ENCODE results near the gene PKD2.
"Not testable (repeated sequence)": the region's sequence is repeated elsewhere in the genome, so short reads cannot be mapped to it uniquely, and the experiment has no call there.

Gene PKD2

DNA sequence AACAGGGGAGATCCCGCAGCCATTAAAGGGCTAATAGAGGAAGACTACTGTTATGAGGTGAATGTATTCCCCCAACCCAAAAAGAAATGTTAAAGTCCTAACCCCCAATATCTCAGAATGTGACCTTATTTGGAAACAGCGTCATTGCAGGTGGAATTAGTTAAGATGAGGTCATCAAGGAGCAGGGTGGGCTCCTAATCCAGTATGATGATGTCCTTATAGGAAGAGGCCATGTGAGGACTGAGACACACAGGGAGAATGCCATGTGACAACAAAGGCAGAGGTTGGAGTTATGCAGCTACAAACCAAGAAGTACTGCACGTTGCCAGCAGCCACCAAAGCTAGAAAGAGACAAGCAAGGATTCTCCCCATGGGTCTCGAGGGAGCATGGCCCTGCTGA is 17.7 kb upstream of the PKD2 start:
- DNase-seq, result no peak

- no peak for DNase-seq
These were observed 12.0 kb upstream of the PKD2 start for GRCh38 chr4:87995435-87995834.

DNA sequence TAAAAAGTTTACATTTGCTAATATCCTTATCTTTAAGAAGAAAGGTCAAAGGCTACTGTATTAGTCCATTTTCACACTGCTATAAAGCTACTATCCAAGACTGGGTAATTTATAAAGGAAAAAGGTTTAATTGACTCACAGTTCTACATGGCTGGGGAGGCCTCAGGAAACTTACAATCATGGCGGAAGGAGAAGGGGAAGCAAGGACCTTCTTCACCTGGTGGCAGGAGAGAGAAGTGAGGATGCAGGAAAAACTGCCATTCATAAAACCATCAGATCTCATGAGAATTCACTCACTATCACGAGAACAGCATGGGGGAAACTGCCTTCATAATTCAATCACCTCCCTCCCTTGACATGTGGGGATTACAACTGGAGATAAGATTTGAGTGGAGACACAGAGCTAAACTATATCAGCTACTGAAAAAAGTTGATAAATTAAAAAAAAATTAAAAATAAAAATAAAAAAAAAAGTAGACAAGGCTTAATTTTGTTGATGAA is 8.2 kb upstream of the PKD2 start:
- not testable (repeated sequence) for DNase-seq

GRCh38 chr4:88001871-88002270 is 5.6 kb upstream of the PKD2 start:
- DNase-seq, result no peak

DNA sequence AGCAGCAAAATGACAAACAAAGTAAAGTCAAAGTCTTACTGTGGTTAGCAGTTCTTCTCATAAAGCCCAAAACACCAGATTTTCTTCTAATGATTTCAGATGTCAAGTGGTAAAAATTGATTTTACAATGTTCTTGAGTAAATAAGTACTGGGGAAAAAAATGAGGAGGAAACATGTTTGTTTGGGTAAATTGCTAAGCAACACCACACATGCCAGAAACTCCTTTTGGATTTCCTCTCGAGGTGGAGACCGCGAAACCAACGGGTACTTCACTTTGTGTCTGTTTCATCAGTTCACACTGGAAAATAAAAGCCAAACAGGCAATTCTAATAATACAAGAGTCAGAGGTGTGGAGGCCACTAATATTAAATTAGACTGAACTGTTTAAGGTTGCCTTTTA is 4.6 kb upstream of the PKD2 start:
- peak; percentile 5 for DNase-seq

DNA sequence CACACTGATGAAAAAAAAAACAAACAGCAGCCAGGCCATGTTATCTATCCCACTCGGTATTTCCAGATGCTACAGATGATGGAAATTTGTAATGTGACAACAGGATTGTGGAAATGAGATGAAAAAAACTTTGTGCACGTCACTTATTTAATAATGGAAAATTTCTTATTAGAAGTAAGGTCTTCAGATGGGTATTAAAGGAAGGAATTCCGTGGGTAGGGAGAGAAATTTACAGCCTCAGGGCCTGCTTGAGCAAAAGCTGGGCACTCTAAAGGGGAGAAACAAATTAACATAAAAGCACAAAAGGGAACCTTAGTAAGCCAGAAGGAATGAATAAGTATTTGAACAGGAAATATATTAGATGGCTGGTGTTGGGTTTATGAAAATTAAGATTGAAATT is 4.2 kb upstream of the PKD2 start:
- no peak for DNase-seq

GRCh38 chr4:88005076-88005475 is 2.4 kb upstream of the PKD2 start:
- no peak for DNase-seq

GRCh38 chr4:88005946-88006345 is 1.5 kb upstream of the PKD2 start:
- no peak for DNase-seq

DNA sequence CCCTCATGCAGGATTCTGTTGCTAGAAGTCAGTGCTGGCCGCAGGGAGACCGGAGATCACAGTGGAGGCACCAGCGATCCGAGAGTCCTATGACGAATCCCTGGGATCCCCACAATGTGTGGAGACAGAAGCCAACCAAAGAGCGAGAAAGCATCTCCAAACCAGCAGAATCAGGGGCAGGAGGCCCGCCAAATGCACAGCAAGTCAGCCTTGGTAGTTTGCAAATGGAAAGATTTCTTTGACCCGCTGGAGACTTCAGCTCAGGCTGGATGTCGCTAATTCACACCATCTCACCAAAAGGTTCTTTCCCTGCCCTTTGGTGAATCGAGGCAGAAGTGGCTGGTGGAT is 505 bp upstream of the PKD2 start:
- DNase-seq, result no peak

- peak; percentile 0 for DNase-seq
These were observed 797 bp downstream of the PKD2 start for GRCh38 chr4:88008122-88008742.

DNA sequence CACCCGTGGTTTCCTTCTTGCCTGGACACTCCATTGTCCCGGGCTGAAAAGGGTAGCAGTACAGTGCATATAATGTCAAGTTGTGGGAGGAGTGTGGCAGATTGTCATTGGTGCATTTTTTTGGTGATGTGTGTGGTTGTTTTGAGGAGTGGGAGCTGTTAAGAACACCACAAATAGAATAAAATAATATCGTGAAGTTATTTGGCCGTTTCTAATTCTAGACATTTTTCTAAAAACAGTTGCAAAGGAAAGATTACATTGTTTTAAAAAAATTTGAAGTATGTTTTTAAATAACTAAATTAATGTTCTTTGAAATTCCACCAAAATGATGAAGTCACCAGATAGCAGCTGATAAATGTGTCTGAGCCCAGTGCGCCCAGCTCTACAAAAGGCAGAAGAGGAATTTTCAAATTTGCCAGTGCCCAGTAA is 1.3 kb downstream of the PKD2 start:
- DNase-seq, result no peak

GRCh38 chr4:88009871-88010270 is 2.4 kb downstream of the PKD2 start:
- DNase-seq, result no peak

DNA sequence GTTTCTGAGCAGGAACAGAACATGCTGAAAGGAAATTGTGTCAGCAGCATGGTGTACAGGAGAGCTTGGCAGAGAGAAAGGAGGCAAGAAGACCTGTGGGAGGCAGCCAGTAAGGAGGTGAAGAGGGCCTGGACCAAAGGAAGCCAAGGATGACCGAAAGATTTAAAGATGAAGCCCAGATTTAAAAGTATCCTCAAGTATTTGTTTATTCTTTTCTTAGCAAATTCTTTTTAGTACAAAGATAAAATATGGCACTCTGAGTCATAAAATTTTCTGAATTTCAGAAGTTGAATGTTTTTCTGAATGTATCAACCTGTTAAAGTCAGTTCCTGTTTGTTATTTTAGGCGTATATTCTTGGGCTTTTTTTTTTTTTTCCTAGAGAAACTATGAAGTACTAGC is 3.5 kb downstream of the PKD2 start:
- no peak for DNase-seq

GRCh38 chr4:88012647-88013046 is 5.2 kb downstream of the PKD2 start:
- DNase-seq, result no peak

DNA sequence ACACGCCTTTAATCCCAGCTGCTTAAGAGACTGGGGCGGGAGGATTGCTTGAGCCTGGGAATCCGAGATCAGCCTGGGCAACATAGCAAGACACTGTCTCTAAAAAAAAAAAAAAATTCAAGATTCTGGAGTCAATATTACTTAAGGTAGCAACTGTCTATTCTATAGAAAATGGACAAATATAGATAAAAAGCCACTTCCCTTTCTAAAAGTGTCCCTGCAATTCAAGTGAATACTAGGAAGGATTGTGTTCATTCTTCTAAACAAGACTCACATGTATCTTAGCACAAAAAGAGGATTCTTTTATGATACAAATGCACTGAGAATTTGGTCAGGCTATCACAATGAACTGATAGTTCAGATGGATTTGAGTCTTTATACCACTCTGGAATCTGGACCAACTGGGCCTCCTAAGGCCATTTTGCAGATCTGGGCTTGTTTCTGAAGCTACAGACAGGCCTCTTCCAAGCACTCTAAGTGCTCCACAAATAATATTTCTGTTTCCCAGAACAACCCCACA is 7.0 kb downstream of the PKD2 start:
- no peak for DNase-seq

DNA sequence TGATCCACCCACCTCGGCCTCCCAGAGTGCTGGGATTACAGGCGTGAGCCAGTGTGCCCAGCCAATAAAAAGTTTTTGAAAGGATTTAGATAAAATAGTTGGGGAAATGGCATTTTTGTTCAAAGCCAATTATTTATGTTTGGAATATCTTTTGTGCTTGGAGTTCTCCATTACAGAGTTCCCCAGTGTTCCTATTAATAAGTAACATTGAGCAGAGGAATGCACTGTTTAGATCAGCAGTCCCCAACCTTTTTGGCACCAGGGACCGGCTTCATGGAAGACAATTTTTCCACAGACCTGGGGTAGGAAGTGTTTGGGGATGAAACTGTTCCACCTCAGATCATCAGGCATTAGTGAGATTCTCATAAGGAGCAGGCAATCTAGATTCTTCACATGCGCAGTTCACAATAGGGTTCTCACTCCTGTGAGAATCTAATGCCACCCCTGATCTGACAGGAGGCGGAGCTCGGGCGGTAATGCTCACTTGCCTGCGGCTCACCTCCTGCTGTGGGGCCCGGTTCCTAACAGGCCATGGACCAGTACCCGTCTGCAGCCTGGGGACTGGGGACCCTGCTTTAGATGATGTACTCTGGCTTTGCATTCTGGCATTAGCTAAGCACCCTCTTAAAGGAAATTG is 8.3 kb downstream of the PKD2 start:
- DNase-seq, result no peak

- no peak for DNase-seq
These were observed 10.3 kb downstream of the PKD2 start for GRCh38 chr4:88017516-88018297.

DNA sequence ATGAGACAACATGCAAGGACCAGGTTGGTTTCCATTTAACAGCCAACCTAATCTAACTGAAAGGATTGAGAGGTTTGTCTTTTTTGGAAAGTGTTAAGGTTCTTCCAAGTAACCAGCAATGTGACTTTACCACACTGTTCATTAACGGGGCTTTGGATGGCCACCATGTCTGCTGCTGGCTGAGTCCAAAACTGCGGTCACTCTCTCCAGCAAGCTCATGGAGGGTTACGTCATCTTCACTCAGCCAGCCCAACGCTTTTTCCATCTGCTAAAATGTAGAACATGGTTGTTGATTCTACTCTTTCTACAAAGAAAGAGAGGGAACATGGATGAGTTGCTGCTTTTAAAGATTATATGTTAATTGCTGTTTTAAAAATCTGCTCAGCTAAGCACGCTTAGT is 11.0 kb downstream of the PKD2 start:
- DNase-seq, result no peak

DNA sequence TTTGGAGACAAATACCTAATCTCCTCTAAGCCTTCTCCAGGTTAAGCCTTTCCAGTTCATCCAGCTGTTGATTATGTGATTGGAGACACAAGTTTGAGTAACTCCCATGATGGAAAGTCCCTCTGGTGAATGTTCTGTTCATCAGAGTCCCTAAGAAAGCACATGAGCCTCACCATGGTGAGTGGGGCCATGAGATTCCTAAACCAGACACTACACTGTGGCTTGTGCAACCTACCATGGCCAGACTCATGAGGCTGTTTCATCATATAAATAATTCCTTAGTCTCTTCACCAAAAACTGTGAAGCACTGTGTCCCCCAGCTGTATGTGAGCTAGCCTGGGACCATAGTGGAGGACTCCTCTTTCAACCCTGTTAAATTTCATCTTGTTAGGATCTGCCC is 14.4 kb downstream of the PKD2 start:
- no peak for DNase-seq

GRCh38 chr4:88022289-88022688 is 14.9 kb downstream of the PKD2 start:
- DNase-seq, result no peak

DNA sequence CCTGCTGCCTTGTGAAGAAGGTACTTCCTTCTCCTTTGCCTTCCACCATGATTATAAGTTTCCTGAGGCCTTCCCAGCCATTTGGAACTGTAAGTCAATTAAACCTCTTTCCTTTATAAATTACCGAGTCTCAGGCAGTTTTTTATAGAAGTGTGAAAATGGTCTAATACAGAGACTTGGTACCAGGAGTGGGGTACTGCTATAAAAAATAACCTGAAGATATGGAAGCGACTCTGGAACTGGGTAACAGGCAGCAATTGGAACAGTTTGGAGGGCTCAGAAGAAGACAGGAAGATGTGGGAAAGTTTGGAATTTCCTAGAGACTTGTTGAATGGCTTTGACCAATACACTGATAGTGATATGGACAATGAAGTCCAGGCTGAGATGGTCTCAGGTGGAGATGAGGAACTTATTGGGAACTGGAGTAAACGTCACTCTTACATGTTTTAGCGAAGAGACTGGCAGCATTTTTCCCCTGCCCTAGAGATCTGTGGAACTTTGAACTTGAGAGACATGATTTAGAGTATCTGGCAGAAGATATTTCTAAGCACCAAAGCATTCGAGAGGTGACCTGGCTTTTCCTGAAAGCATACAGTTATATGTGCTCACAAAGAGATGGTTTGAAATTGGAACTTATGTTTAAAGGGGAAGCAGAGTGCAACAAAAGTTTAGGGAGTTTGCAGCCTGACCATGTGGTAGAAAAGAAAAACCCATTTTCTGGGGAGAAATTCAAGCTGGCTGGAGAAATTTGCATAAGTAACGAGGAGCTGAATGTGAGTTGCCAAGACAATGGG is 18.6 kb downstream of the PKD2 start:
- DNase-seq, result not testable (repeated sequence)

DNA sequence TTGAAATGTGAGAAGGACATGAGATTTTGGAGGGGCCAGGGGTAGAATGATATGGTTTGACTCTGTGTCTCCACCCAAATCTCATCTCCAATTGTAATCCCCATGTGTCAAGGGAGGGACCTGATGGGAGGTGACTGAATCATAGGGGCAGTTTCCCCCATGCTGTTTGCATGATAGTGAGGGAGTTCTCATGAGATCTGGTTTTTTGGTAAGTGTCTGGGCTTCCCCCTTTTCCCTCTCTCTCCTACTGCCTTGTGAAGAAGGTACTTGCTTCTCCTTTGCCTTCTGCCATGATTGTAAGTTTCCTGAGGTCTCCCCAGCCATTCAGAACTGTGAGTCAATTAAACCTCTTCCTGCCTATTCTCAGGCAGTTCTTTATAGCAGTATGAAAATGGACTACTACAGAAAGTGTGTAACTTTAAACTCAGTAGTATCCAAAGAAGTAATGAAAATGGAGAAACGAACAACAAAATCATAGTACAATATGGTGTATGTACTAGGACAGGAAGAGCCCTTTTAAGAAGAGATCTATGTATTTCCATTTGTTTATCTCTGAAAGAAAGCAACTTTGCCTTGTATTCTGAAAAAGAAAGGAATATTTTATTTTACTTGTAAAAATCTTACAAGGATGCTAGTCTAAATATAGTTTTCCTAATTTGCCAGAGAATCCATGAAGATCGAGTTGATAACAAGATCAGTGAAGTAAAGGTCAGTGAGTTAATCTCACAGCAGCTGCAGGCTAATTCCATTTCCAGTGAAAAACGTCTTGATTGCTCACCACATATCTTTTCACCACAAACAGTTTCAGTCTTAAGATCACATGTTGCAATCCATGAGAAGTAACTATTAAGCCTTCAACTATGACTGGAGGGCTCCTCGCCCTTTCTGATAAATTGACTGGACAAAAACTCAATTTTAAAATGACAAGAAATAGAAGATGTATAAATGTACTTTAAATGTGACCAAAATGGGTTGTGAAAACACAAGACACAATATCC is 20.5 kb downstream of the PKD2 start:
- DNase-seq, result no peak

All from DMS79 (cell line).